ENCODE results near the gene CGB7.
A peak's percentile ranks its signal among the peaks of the same experiment; 100 is the strongest.

Gene CGB7

GRCh38 chr19:49020931-49021895 lies 36.3 kb downstream of the CGB7 start (continued):
- TF ChIP-seq, protein P1, sequence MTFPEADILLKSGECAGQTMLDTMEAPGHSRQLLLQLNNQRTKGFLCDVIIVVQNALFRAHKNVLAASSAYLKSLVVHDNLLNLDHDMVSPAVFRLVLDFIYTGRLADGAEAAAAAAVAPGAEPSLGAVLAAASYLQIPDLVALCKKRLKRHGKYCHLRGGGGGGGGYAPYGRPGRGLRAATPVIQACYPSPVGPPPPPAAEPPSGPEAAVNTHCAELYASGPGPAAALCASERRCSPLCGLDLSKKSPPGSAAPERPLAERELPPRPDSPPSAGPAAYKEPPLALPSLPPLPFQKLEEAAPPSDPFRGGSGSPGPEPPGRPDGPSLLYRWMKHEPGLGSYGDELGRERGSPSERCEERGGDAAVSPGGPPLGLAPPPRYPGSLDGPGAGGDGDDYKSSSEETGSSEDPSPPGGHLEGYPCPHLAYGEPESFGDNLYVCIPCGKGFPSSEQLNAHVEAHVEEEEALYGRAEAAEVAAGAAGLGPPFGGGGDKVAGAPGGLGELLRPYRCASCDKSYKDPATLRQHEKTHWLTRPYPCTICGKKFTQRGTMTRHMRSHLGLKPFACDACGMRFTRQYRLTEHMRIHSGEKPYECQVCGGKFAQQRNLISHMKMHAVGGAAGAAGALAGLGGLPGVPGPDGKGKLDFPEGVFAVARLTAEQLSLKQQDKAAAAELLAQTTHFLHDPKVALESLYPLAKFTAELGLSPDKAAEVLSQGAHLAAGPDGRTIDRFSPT (tag by site-specific recombination; IDR thresholded peaks at IDR 0.05): 0 out of 2 replicates have a peak, but pooled peaks have one; percentile 36
- TF ChIP-seq GLIS1 (tag by site-specific recombination; IDR thresholded peaks at IDR 0.05) (peak; percentile 47), PRDM10 (tag by site-specific recombination; IDR thresholded peaks at IDR 0.05) (peak; percentile 88), ZBTB17 (tag by site-specific recombination; IDR thresholded peaks at IDR 0.05) (peak; percentile 63), ZNF155 (tag by site-specific recombination; IDR thresholded peaks at IDR 0.05) (no peak), ZNF510 (tag by site-specific recombination; IDR thresholded peaks at IDR 0.05; ENCODE audit: insufficient replicate concordance) (no peak), ZNF292 (tag by site-specific recombination; IDR thresholded peaks at IDR 0.05; ENCODE audit: borderline replicate concordance, low read depth) (no peak), ZNF280D (tag by site-specific recombination; IDR thresholded peaks at IDR 0.05) (no peak), ZFP69B (tag by site-specific recombination; IDR thresholded peaks at IDR 0.05) (peak; percentile 58), ZNF621 (tag by site-specific recombination; IDR thresholded peaks at IDR 0.05) (no peak), ZNF561 (tag by site-specific recombination; IDR thresholded peaks at IDR 0.05; ENCODE audit: borderline replicate concordance) (no peak; the same call in 1 of the 2 replicates), GLI2 (tag by site-specific recombination; IDR thresholded peaks at IDR 0.05; ENCODE audit: borderline replicate concordance, low read depth) (no peak), ZNF184 (tag by site-specific recombination; IDR thresholded peaks at IDR 0.05) (no peak), ZBTB20 (tag by site-specific recombination; IDR thresholded peaks at IDR 0.05) (peak; percentile 57)
- TF ChIP-seq, protein P2, sequence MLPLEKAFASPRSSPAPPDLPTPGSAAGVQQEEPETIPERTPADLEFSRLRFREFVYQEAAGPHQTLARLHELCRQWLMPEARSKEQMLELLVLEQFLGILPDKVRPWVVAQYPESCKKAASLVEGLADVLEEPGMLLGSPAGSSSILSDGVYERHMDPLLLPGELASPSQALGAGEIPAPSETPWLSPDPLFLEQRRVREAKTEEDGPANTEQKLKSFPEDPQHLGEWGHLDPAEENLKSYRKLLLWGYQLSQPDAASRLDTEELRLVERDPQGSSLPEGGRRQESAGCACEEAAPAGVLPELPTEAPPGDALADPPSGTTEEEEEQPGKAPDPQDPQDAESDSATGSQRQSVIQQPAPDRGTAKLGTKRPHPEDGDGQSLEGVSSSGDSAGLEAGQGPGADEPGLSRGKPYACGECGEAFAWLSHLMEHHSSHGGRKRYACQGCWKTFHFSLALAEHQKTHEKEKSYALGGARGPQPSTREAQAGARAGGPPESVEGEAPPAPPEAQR (tag by site-specific recombination; IDR thresholded peaks at IDR 0.05): 0 out of 2 replicates have a peak, but pooled peaks have one; percentile 44
- TF ChIP-seq, protein P3, sequence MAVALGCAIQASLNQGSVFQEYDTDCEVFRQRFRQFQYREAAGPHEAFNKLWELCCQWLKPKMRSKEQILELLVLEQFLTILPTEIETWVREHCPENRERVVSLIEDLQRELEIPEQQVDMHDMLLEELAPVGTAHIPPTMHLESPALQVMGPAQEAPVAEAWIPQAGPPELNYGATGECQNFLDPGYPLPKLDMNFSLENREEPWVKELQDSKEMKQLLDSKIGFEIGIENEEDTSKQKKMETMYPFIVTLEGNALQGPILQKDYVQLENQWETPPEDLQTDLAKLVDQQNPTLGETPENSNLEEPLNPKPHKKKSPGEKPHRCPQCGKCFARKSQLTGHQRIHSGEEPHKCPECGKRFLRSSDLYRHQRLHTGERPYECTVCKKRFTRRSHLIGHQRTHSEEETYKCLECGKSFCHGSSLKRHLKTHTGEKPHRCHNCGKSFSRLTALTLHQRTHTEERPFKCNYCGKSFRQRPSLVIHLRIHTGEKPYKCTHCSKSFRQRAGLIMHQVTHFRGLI (tag by site-specific recombination; IDR thresholded peaks at IDR 0.05): no peak
- TF ChIP-seq, protein P4, sequence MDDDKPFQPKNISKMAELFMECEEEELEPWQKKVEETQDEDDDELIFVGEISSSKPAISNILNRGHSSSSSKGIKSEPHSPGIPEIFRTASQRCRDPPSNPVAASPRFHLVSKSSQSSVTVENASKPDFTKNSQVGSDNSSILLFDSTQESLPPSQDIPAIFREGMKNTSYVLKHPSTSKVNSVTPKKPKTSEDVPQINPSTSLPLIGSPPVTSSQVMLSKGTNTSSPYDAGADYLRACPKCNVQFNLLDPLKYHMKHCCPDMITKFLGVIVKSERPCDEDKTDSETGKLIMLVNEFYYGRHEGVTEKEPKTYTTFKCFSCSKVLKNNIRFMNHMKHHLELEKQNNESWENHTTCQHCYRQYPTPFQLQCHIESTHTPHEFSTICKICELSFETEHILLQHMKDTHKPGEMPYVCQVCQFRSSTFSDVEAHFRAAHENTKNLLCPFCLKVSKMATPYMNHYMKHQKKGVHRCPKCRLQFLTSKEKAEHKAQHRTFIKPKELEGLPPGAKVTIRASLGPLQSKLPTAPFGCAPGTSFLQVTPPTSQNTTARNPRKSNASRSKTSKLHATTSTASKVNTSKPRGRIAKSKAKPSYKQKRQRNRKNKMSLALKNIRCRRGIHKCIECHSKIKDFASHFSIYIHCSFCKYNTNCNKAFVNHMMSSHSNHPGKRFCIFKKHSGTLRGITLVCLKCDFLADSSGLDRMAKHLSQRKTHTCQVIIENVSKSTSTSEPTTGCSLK (tag by site-specific recombination; IDR thresholded peaks at IDR 0.05): no peak
- TF ChIP-seq, protein P5, sequence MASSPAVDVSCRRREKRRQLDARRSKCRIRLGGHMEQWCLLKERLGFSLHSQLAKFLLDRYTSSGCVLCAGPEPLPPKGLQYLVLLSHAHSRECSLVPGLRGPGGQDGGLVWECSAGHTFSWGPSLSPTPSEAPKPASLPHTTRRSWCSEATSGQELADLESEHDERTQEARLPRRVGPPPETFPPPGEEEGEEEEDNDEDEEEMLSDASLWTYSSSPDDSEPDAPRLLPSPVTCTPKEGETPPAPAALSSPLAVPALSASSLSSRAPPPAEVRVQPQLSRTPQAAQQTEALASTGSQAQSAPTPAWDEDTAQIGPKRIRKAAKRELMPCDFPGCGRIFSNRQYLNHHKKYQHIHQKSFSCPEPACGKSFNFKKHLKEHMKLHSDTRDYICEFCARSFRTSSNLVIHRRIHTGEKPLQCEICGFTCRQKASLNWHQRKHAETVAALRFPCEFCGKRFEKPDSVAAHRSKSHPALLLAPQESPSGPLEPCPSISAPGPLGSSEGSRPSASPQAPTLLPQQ (tag by site-specific recombination; IDR thresholded peaks at IDR 0.05): peak; percentile 61

All from HEK293 (cell line).